Thymus (tissue), 11 donors: Measurements from ENCODE around the gene CPEB4. TPM values are rescaled to one million over a fixed set of nuclear protein-coding genes. Genes with fewer than 3 reads are reported as not detected.
A peak's percentile ranks its signal among the peaks of the same experiment; 100 is the strongest.

ENCODE experiments used
- DNase-seq, 9 donors: peaks; one replicate each; pipeline ENCODE4 v3.0.0-alpha.2; 2013; ENCODE audit warnings: low spot score in 9 of 9, low read depth in 6 of 9, missing footprints in 1 of 9
- H3K27ac ChIP-seq, 2 donors: one replicate each; pipeline ENCODE4 v1.5.1; 2013; ENCODE audit warnings: control low read depth in 1 of 2, low read depth in 1 of 2, low read length in 1 of 2, mild to moderate bottlenecking in 1 of 2, moderate library complexity in 1 of 2
- H3K27me3 ChIP-seq, 2 donors: one replicate each; pipeline ENCODE4 v1.5.1; 2013; ENCODE audit warnings: low read length in 1 of 2; ENCODE audit not compliant: control insufficient read depth in 2 of 2, insufficient read depth in 1 of 2
- H3K36me3 ChIP-seq, 2 donors: one replicate each; pipeline ENCODE4 v1.5.1; 2013; ENCODE audit warnings: low read length in 1 of 2, mild to moderate bottlenecking in 1 of 2, moderate library complexity in 1 of 2; ENCODE audit not compliant: control insufficient read depth in 2 of 2, insufficient read depth in 2 of 2
- H3K4me1 ChIP-seq, 2 donors: one replicate each; pipeline ENCODE4 v1.5.1; 2013; ENCODE audit warnings: low read length in 2 of 2; ENCODE audit not compliant: control insufficient read depth in 2 of 2, insufficient read depth in 2 of 2
- H3K4me3 ChIP-seq, 2 donors: one replicate each; pipeline ENCODE4 v1.5.1; 2013; ENCODE audit warnings: low read length in 2 of 2, control low read depth in 1 of 2, mild to moderate bottlenecking in 1 of 2
- H3K9me3 ChIP-seq, 2 donors: one replicate each; pipeline ENCODE4 v1.5.1; 2013; ENCODE audit warnings: low read length in 1 of 2, mild to moderate bottlenecking in 1 of 2; ENCODE audit not compliant: control insufficient read depth in 2 of 2, insufficient read depth in 1 of 2
- WGBS: extraction: QIAGEN DNeasy Blood & Tissue Kit; methylation state at CpG from one replicate; pipeline ENCODE4 v1.1.7; 2013; 5-methylcytosine and 5-hydroxymethylcytosine counted together
- polyA plus RNA-seq: library from polyadenylated mRNA; stranded (reverse); fragments of 200-250 nt; gene quantifications from one replicate; pipeline ENCODE4 v1.2.3, GENCODE V29; 2013
- total RNA-seq: library from RNA; stranded (reverse); fragments of 120-200 nt; gene quantifications from one replicate; pipeline ENCODE4 v1.2.4, GENCODE V29; 2013
- donor health status: healthy.

Gene CPEB4
- total and polyA plus RNA-seq, 2 donors, result 5.8 to 8.3 TPM

- Histone ChIP-seq H3K4me1 (peaks cover 0 to 2% of the 10 kb centered on the region in 2 donors), H3K27me3 (no peaks in the 10 kb centered on the region), H3K9me3 (no peaks in the 10 kb centered on the region), H3K4me3 (no peak overlapping the region), H3K36me3 (no peaks in the 10 kb centered on the region), H3K27ac (no peak overlapping the region)
- WGBS, result 92% methylated on average over 4 of the region's 4 CpGs
- no peak for DNase-seq
These were observed 38.2 kb upstream of the CPEB4 start for GRCh38 chr5:173849908-173850307.

- no peak overlapping the region for H3K4me3 ChIP-seq
- no peaks in the 10 kb centered on the region for H3K9me3 ChIP-seq
- 44% methylated on average over 6 of the region's 6 CpGs for WGBS
- peaks cover 0 to 2% of the 10 kb centered on the region in 2 donors for H3K4me1 ChIP-seq
- H3K27me3 ChIP-seq, result no peaks in the 10 kb centered on the region
- DNase-seq, result no peak
- H3K27ac ChIP-seq, result no peak overlapping the region
- H3K36me3 ChIP-seq, result no peaks in the 10 kb centered on the region
These were observed 37.5 kb upstream of the CPEB4 start for GRCh38 chr5:173850659-173851058.

GRCh38 chr5:173851595-173852243 is 36.4 kb upstream of the CPEB4 start:
- no peaks in the 10 kb centered on the region for H3K27me3 ChIP-seq
- DNase-seq, result peak in 1 of 9 donors; percentile 2
- H3K4me3 ChIP-seq, result no peak overlapping the region
- peaks cover 0 to 2% of the 10 kb centered on the region in 2 donors for H3K4me1 ChIP-seq
- H3K36me3 ChIP-seq, result no peaks in the 10 kb centered on the region
- H3K9me3 ChIP-seq, result no peaks in the 10 kb centered on the region
- 85% methylated on average over 10 of the region's 10 CpGs for WGBS
- H3K27ac ChIP-seq, result no peak overlapping the region

- Histone ChIP-seq H3K4me3 (no peak overlapping the region), H3K4me1 (peaks cover 0 to 2% of the 10 kb centered on the region in 2 donors), H3K9me3 (no peaks in the 10 kb centered on the region), H3K27ac (no peak overlapping the region), H3K36me3 (no peaks in the 10 kb centered on the region), H3K27me3 (no peaks in the 10 kb centered on the region)
- no peak for DNase-seq
- 94% methylated on average over 7 of the region's 7 CpGs for WGBS
These were observed 35.3 kb upstream of the CPEB4 start for GRCh38 chr5:173852790-173853359.

GRCh38 chr5:173853370-173854131 is 34.6 kb upstream of the CPEB4 start:
- DNase-seq, result no peak
- H3K27me3 ChIP-seq, result no peaks in the 10 kb centered on the region
- no peaks in the 10 kb centered on the region for H3K36me3 ChIP-seq
- H3K4me1 ChIP-seq, result peaks cover 0 to 2% of the 10 kb centered on the region in 2 donors
- H3K9me3 ChIP-seq, result no peaks in the 10 kb centered on the region
- no peak overlapping the region for H3K27ac ChIP-seq
- 92% methylated on average over 11 of the region's 11 CpGs for WGBS
- no peak overlapping the region for H3K4me3 ChIP-seq

GRCh38 chr5:173855162-173855994 is 32.8 kb upstream of the CPEB4 start:
- peaks cover 0 to 2% of the 10 kb centered on the region in 2 donors for H3K4me1 ChIP-seq
- WGBS, result 94% methylated on average over 11 of the region's 11 CpGs
- no peak overlapping the region for H3K4me3 ChIP-seq
- H3K27ac ChIP-seq, result no peak overlapping the region
- H3K36me3 ChIP-seq, result no peaks in the 10 kb centered on the region
- no peaks in the 10 kb centered on the region for H3K27me3 ChIP-seq
- no peak for DNase-seq
- no peaks in the 10 kb centered on the region for H3K9me3 ChIP-seq

GRCh38 chr5:173855995-173856656 is 32.0 kb upstream of the CPEB4 start:
- no peak overlapping the region for H3K4me3 ChIP-seq
- no peak overlapping the region for H3K27ac ChIP-seq
- no peaks in the 10 kb centered on the region for H3K9me3 ChIP-seq
- H3K27me3 ChIP-seq, result peaks cover 0 to 2% of the 10 kb centered on the region in 2 donors
- 93% methylated on average over 2 of the region's 2 CpGs for WGBS
- peaks cover 0 to 2% of the 10 kb centered on the region in 2 donors for H3K4me1 ChIP-seq
- H3K36me3 ChIP-seq, result no peaks in the 10 kb centered on the region
- DNase-seq, result no peak

- Histone ChIP-seq H3K27me3 (peaks cover 0 to 2% of the 10 kb centered on the region in 2 donors), H3K4me1 (no peaks in the 10 kb centered on the region), H3K36me3 (no peaks in the 10 kb centered on the region), H3K27ac (no peak overlapping the region), H3K9me3 (no peaks in the 10 kb centered on the region), H3K4me3 (no peak overlapping the region)
- no peak for DNase-seq
- WGBS, result 98% methylated on average over 3 of the region's 3 CpGs
These were observed 30.9 kb upstream of the CPEB4 start for GRCh38 chr5:173857234-173857633.
